Sigmoid colon (tissue), 4 donors: ENCODE measurements around the gene PRLHR.

Source experiments
- CTCF ChIP-seq, 4 experiments: fragments of 450-650 bp in 3 of 4; fragments of 200-600 bp in 1 of 4; IDR thresholded peaks; one replicate each; pipeline ENCODE4 v1.5.1; 2016 to 2019; ENCODE audit warnings: antibody characterized with exemption in 4 of 4, mild to moderate bottlenecking in 3 of 4, moderate library complexity in 2 of 4
- POLR2AphosphoS5 ChIP-seq, 4 donors: sonication (generic); formaldehyde crosslinking; IDR thresholded peaks; one replicate each; pipeline ENCODE4 v1.6.1; 2017; ENCODE audit warnings: antibody characterized with exemption in 4 of 4

- TF ChIP-seq CTCF (IDR thresholded peaks at IDR 0.05) (no peak), POLR2AphosphoS5 (IDR thresholded peaks at IDR 0.05) (no peak)
These were observed 52.7 kb downstream of the PRLHR start for GRCh38 chr10:118542745-118543144.
